Measurements from ENCODE around the gene PEX16. TPM values are rescaled to one million over a fixed set of nuclear protein-coding genes. Genes with fewer than 3 reads are reported as not detected.
A peak's percentile ranks its signal among the peaks of the same experiment; 100 is the strongest.

The PEX16 gene
- polyA plus RNA-seq, 1 donor from 2014 or later: 61.1 TPM

DNA sequence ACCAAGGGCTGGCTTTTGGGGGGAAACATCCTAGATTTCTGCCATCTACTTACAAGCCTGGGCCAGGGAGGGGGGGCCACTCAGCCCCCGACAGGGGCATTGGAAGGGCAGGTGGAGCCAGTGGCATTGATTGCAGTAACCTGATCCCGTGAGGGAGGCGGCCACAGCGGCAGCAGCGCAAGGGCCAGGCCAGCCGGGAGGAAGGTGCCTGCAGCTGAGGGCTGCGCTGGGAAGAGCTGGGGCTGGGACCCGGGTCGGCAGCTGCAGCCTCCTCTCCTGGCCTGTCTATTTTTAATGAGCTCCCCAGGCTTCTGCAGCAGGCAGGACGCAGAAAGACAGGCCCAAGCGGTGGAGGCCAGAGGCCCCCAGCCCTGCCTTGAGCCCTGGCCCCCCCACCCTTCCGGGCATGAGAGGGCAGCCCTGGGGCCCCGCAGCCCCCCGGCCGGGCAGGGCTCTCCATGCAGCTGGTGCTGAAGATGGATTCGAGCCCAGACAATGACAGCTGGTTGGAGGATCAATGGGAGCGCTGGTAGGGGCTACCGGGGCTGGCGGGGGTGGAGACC, 21.2 kb downstream of the PEX16 start:
- peak overlapping the region; percentile 66 for H3K4me3 ChIP-seq (ENCODE audit: low read length)
- TF ChIP-seq RAD21 (conservative IDR thresholded peaks at IDR 0.05): no peak
- TF ChIP-seq, protein P1, sequence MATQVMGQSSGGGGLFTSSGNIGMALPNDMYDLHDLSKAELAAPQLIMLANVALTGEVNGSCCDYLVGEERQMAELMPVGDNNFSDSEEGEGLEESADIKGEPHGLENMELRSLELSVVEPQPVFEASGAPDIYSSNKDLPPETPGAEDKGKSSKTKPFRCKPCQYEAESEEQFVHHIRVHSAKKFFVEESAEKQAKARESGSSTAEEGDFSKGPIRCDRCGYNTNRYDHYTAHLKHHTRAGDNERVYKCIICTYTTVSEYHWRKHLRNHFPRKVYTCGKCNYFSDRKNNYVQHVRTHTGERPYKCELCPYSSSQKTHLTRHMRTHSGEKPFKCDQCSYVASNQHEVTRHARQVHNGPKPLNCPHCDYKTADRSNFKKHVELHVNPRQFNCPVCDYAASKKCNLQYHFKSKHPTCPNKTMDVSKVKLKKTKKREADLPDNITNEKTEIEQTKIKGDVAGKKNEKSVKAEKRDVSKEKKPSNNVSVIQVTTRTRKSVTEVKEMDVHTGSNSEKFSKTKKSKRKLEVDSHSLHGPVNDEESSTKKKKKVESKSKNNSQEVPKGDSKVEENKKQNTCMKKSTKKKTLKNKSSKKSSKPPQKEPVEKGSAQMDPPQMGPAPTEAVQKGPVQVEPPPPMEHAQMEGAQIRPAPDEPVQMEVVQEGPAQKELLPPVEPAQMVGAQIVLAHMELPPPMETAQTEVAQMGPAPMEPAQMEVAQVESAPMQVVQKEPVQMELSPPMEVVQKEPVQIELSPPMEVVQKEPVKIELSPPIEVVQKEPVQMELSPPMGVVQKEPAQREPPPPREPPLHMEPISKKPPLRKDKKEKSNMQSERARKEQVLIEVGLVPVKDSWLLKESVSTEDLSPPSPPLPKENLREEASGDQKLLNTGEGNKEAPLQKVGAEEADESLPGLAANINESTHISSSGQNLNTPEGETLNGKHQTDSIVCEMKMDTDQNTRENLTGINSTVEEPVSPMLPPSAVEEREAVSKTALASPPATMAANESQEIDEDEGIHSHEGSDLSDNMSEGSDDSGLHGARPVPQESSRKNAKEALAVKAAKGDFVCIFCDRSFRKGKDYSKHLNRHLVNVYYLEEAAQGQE (IDR thresholded peaks at IDR 0.05; ENCODE audit: borderline replicate concordance): no peak
- no peak for TF ChIP-seq EZH2 (IDR thresholded peaks at IDR 0.05; ENCODE audit: borderline replicate concordance, insufficient read depth, low read length, poor library complexity, severe bottlenecking)
- TF ChIP-seq, protein P2, sequence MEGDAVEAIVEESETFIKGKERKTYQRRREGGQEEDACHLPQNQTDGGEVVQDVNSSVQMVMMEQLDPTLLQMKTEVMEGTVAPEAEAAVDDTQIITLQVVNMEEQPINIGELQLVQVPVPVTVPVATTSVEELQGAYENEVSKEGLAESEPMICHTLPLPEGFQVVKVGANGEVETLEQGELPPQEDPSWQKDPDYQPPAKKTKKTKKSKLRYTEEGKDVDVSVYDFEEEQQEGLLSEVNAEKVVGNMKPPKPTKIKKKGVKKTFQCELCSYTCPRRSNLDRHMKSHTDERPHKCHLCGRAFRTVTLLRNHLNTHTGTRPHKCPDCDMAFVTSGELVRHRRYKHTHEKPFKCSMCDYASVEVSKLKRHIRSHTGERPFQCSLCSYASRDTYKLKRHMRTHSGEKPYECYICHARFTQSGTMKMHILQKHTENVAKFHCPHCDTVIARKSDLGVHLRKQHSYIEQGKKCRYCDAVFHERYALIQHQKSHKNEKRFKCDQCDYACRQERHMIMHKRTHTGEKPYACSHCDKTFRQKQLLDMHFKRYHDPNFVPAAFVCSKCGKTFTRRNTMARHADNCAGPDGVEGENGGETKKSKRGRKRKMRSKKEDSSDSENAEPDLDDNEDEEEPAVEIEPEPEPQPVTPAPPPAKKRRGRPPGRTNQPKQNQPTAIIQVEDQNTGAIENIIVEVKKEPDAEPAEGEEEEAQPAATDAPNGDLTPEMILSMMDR (IDR thresholded peaks at IDR 0.05; ENCODE audit: poor library complexity, severe bottlenecking): no peak
- no peak for TF ChIP-seq MXI1 (conservative IDR thresholded peaks at IDR 0.05; ENCODE audit: poor library complexity, severe bottlenecking)
- no peaks in the 10 kb centered on the region for H3F3A ChIP-seq (ENCODE audit: insufficient read depth, low read length, poor library complexity, severe bottlenecking)
- H3K27ac ChIP-seq (ENCODE audit: low read length): peak overlapping the region; percentile 41
- H3K36me3 ChIP-seq (ENCODE audit: insufficient read depth, low read length): no peaks in the 10 kb centered on the region
- H3K4me2 ChIP-seq (ENCODE audit: low read length): peak overlapping the region; percentile 51
- no peaks in the 10 kb centered on the region for H3K9me3 ChIP-seq (ENCODE audit: low read length)
- H2AFZ ChIP-seq (ENCODE audit: low read depth, low read length): no peak overlapping the region
- peaks cover 20% of the 10 kb centered on the region for H3K79me2 ChIP-seq (replicated peaks; ENCODE audit: insufficient read depth, low read length)
- H3K9me2 ChIP-seq (ENCODE audit: insufficient read depth, low read length): no peaks in the 10 kb centered on the region
- H3K27me3 ChIP-seq (ENCODE audit: insufficient read depth, low read depth, low read length): no peaks in the 10 kb centered on the region
- no peaks in the 10 kb centered on the region for H4K20me1 ChIP-seq (ENCODE audit: insufficient read depth)
- H3K9ac ChIP-seq (ENCODE audit: low read length): peak overlapping the region; percentile 66

DNA sequence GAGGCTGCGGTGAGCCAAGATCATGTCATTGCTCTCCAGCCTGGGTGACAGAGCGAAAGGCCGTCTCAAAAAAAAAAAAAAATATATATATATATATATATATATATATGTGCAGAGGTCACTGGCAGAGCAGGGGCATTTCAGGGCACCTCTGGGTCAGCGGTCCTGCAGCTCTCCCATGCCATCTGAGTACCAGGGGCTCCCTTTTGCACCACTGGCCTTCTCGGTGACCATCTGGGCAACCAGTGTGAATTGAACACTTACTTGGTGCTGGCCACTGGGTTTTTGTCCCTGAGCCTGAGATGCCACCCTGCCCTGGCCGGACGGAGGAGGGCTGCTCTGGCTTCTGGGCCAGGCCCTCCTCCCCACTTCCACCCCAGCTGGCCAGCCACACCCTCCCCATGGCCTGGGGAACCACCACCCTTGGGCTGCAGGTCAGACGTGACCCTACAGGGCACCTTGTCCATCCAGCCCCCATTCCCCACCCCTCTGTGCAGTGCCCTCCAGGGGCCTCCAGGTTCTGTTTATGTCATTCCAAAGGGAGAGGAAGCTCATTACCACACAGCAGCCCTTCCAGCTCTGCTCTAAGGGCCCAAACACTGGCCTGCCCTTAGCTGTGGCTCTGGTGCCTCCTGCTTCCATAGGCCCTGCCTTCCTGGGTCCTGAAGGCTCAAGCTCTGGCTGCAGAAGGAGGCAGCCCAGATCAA, 22.0 kb downstream of the PEX16 start:
- peak overlapping the region; percentile 41 for H3K27ac ChIP-seq (ENCODE audit: low read length)
- H4K20me1 ChIP-seq (ENCODE audit: insufficient read depth): no peaks in the 10 kb centered on the region
- peak overlapping the region; percentile 66 for H3K9ac ChIP-seq (ENCODE audit: low read length)
- no peaks in the 10 kb centered on the region for H3F3A ChIP-seq (ENCODE audit: insufficient read depth, low read length, poor library complexity, severe bottlenecking)
- no peak overlapping the region for H2AFZ ChIP-seq (ENCODE audit: low read depth, low read length)
- no peaks in the 10 kb centered on the region for H3K36me3 ChIP-seq (ENCODE audit: insufficient read depth, low read length)
- TF ChIP-seq RAD21 (conservative IDR thresholded peaks at IDR 0.05) (no peak), SMC3 (conservative IDR thresholded peaks at IDR 0.05; ENCODE audit: poor library complexity) (no peak), POLR2AphosphoS5 (IDR thresholded peaks at IDR 0.05) (no peak), EP300 (conservative IDR thresholded peaks at IDR 0.05; ENCODE audit: poor library complexity, severe bottlenecking) (no peak), EZH2 (IDR thresholded peaks at IDR 0.05; ENCODE audit: borderline replicate concordance, insufficient read depth, low read length, poor library complexity, severe bottlenecking) (no peak), TAF1 (IDR thresholded peaks at IDR 0.05; ENCODE audit: low read depth) (no peak), MXI1 (conservative IDR thresholded peaks at IDR 0.05; ENCODE audit: poor library complexity, severe bottlenecking) (no peak)
- TF ChIP-seq, protein P1 (IDR thresholded peaks at IDR 0.05; ENCODE audit: borderline replicate concordance): no peak
- TF ChIP-seq, protein P2 (IDR thresholded peaks at IDR 0.05; ENCODE audit: poor library complexity, severe bottlenecking): no peak
- H3K79me2 ChIP-seq (replicated peaks; ENCODE audit: insufficient read depth, low read length): peaks cover 13% of the 10 kb centered on the region
- no peaks in the 10 kb centered on the region for H3K27me3 ChIP-seq (ENCODE audit: insufficient read depth, low read depth, low read length)
- no peaks in the 10 kb centered on the region for H3K9me3 ChIP-seq (ENCODE audit: low read length)
- H3K4me3 ChIP-seq (ENCODE audit: low read length): peak overlapping the region; percentile 66
- H3K9me2 ChIP-seq (ENCODE audit: insufficient read depth, low read length): no peaks in the 10 kb centered on the region
- H3K4me2 ChIP-seq (ENCODE audit: low read length): peak overlapping the region; percentile 51
